GM03348 (cell line): Measurements from ENCODE around the gene USP43.
"Not testable (repeated sequence)": the region's sequence is repeated elsewhere in the genome, so short reads cannot be mapped to it uniquely, and the experiment has no call there.

Experiments
- DNase-seq: peaks from one replicate; pipeline ENCODE4 v3.0.0; 2012; ENCODE audit warnings: low spot score

The USP43 gene

GRCh38 chr17:9658593-9659211 is 13.4 kb downstream of the USP43 start:
- peak; percentile 50 for DNase-seq

DNA sequence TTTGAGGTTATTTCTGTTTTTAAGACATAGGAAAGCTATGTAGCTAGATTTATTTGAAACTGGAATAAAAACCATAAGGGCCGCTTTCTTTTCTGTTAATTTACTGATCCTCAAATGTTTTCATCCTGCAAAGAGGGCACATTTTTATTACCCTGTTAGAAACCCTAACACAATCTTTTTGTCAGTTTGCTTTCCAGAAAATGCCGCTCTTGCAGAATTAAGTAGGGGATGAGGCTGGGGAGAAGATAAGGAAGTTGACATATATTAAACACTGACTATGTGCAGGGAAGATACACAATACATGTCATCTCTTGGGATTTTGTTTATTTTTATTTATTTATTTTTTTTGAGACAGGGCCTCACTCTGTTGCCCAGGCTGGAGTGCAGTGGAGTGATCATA is 15.7 kb downstream of the USP43 start:
- DNase-seq = no peak

GRCh38 chr17:9663511-9663910 is 18.2 kb downstream of the USP43 start:
- DNase-seq = not testable (repeated sequence)

DNA sequence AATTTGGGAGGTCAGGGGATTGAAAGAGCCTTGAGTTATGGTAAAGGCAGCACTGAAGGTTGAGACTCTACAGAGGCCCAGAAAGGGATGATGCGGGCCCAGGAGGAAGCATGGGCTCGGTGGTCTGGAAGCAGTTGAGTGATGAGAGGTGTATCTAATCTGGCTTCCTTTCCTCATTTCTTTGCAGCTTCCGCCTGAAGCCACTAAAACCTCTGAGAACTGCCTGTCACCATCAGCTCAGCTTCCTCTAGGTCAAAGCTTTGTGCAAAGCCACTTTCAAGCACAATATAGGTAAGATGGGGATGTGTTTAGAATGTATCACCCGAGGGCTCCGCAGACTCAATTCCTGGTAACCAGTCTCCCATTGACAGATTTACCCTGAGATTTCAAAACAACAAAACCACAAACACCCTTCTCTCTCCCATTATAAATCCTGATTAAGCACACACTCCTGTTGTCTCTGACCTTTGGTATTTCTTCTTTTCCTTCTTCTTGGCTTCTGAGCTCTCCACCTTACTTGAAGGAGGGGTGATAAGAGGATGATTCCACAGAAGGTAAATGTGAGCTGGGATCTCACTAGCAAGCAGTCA is 21.2 kb downstream of the USP43 start:
- DNase-seq = no peak

- no peak for DNase-seq
Measured at GRCh38 chr17:9668517-9668916, 23.2 kb downstream of the USP43 start.

DNA sequence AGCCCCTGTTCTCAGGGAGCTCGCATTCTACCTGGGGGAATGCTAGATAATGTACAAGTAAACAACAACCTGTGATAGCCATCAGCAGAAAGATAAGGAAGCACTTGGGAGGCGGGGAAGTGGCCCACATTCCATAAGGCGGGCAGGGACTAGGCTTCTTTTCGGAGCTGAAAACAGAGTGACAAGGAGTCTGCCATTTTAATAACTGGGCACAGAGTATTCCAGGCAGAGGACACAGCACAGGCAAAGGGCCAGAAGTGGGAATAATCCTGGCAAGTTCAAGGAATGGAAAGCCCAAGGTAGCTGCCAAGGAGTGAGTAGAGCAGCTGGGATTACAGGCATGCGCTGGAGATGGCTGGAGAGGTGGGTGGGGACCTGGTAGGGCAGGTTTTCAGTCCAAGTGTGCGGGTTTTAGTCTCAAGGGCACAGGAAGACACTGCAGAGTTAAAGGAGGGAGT is 24.3 kb downstream of the USP43 start:
- DNase-seq = no peak

DNA sequence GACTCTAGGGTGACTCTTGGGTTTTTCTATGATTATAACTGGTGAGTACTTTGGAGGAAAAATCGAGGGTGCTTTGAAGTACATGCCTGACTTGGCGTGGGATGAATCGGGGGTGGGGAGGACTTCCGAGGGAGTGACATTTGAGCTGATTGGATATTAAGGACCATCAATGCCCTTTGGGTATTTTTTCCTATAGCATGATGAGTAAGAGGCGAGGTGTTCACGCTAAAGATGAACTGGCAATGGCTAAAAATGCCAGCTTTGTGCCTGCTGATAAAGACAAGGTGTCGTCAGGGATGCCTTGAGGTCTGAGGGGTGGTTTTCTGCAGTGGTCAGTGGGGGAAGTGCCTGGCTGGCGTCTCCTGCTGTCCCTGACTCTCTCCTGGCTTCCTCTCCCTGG is 25.3 kb downstream of the USP43 start:
- no peak for DNase-seq

DNA sequence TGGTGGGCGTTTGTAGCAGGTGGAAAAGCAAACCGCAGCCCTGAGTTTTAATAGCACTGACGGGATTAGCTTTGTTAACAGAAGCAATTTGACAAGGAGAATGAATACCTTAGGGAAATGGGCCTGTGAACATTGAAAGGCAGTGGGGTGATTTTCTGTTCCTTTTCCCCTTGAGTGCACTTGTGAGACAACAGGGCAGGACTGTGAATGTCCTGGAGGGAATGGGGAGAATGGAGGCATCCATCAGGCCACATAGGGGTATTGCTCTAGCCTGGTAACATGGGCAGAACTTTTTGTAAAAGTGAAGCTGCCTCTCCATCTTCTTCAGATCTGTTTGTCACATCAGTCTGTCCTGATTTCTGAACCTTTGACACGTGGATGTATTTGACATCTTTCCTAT is 26.2 kb downstream of the USP43 start:
- DNase-seq = no peak

DNA sequence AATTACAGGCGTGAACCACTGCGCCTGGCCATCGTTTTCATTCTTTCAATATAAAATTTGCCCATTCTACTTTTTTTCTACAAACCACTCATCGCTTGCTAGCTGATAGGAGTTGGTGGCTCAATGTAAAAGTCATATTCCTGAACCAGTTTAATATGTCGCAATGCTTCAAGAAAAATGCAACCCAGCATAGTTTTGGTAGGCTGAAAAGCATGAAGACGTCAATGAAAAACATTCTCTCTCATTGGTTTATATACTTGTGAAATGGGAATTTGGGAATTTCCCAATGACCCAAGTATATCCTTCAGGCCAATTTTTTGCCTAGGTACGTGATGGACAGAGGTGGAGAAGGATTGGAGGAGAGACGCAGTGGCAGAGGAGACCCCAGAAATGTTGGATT is 26.9 kb downstream of the USP43 start:
- DNase-seq = no peak

DNA sequence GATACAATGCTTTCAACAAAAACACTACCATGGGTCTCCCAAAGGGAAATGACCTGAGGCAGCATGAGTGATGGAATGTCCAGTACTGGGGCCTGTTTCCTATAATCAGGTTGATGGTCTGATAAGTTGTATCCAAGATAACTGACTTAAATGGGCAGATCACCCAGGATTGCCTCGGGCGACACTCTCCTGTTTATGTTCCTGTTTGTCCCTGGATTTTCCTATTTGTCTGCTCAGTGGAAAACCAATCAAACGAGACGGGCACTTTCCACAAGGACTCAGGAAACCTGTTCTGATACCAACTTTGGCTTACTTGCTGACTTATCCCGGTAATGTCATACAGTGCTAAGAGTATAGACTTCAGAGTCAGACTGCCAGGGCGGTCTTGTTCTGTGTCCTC is 27.4 kb downstream of the USP43 start:
- DNase-seq = no peak

GRCh38 chr17:9676084-9676483 is 30.8 kb downstream of the USP43 start:
- no peak for DNase-seq

GRCh38 chr17:9676820-9677310 is 31.5 kb downstream of the USP43 start:
- DNase-seq = peak; percentile 18

DNA sequence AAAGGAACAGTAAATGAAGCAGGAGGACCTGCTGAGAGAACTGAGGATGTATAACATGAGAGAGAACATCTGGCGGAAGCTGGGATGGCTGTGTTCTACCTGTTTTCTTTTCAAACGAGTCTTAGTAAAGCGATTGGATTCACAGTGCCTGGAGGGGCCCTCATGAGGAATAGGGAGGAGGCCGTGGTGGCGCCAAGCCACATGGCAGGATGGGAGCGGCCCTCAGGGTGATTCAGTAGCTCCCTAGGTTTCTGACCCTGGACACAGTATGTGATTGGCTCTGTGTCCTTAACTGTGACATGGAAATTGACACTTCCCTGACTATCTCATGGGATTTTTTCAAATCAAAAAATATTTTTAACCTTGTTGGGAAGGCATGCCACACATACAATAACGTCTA is 32.1 kb downstream of the USP43 start:
- DNase-seq = no peak

DNA sequence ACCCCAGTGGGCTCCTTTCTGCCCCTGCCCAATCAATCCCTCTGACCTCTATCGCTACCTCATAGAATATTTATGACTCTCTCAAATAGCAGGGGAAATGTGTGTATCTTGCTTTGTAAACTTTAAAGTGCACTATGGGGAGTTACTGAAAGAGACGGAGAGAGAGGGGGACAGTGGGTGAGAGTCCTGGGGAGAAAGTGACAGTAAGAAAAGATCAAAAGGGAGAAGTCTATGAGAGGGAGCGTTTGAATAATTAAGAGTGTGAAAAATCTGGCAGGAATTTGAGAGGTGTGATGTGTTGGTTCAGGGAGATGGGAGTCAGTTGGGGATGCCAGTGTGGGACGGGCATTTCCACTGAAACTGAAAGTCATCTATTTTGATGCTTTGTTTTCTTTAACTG is 32.6 kb downstream of the USP43 start:
- no peak for DNase-seq

DNA sequence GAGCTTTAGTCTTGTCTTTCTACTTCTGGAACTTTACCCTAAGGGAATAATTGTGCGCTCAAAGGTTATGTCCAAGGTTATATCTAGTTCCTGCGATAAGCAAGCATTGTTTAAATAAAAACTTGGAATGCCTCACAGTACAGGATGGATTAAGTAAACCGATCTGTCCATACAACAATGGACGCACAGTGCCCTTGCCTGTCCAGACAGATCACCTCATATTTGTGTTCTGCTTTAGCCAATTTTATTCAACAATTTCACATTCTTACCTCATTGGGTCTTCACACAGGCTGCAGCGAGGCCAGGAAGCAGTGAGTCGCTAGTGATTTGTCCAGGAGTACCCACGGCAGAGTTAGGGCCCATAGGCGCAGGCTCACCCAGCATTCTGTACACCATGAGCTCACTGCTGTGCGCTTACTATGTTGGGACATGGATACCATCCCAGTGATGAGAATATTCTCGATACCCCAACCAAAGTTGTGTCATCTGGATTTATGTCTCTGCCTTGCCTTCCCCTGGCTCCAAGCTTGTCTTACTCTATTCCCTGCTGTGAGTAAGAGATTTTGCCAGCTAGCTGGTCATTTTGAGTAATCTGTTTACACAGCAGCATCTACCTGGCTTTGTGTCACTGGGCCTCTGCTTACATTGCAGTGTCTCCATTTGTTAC is 39.8 kb downstream of the USP43 start:
- no peak for DNase-seq

GRCh38 chr17:9693755-9694154 is 48.4 kb downstream of the USP43 start:
- DNase-seq = no peak

GRCh38 chr17:9696279-9697044 is 51.1 kb downstream of the USP43 start:
- DNase-seq = no peak

- no peak for DNase-seq
Measured at GRCh38 chr17:9700136-9700535, 54.8 kb downstream of the USP43 start.

GRCh38 chr17:9700754-9701476 is 55.6 kb downstream of the USP43 start:
- no peak for DNase-seq

DNA sequence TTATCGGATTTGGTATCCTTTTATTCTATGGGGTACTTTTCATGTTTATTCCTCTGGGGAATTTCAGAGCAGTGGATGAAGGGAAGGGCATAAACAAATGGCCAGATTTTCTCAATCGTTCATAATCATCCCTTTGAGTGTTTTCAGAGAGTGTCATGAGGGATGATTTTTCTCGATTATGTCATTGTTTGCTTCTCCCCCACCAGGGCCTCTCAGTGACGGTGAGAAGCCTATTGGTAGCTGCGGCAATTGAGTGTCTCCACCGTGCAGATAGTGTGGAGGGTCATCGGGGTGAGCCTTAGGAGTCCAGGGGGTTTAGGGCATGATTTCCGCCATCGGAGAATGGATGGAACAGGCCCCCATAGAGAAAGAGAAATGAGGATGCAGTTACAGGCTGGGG is 57.2 kb downstream of the USP43 start:
- no peak for DNase-seq

DNA sequence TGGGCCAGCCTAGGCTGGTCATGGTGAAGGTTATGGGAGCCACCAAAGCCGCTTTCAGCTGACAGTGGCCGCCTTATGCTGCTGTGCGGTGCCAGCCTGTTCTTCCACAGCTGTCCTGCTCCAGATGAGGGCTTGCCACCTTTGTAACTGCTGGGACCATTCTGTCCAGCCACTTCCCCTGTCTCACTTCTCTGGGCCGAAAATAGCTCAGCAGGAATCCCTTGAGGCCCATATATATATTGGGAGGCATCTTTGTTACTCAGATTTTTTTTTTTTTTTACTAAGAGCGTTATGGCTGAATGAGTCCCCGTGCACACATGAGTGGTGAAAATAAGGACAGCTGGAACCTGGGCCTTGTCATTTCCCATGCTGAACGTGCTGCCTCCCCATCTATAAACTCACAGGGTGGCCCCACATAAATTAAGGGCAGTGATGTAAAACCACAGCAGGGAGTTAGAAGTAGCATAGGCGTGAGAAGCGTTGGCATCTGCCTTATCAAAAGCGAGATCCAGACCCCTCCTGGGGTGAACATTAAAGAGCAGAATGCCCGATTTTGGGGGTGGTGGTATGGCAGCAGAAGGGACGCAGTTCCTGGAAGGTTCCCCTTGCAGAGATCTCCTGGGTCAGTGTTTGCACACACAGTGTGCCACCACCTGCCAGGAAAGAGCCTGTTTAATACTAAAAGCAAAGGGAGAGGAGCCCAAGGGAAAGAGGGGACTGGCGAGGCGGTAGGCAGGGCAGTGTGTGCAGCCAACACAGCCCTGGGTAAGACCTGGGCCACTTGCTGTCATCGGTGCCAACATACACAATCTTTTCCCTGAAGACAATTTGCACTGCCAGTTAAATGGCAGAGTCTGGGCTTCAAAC is 57.8 kb downstream of the USP43 start:
- no peak for DNase-seq
